Loucy (cell line): ENCODE data around the gene CDCA4.
A peak's percentile ranks its signal among the peaks of the same experiment; 100 is the strongest.

Experiments
- H2AFZ ChIP-seq: fragments of 200-600 bp; sonication (generic); 2 replicates; pipeline ENCODE4 v1.6.0; 2016; ENCODE audit warnings: antibody characterized with exemption, mild to moderate bottlenecking, low read length, moderate library complexity
- H3F3A ChIP-seq: fragments of 200-600 bp; 2 replicates; pipeline ENCODE4 v1.6.0; 2016; ENCODE audit warnings: antibody characterized with exemption, low read depth, mild to moderate bottlenecking
- H3K27me3 ChIP-seq: fragments of 200-600 bp; sonication (generic); 2 replicates; pipeline ENCODE4 v1.6.1; 2014; ENCODE audit warnings: low read length, mild to moderate bottlenecking; ENCODE audit not compliant: insufficient read depth, poor library complexity, severe bottlenecking
- H3K36me3 ChIP-seq: fragments of 200-600 bp; sonication (generic); 2 replicates; pipeline ENCODE4 v1.6.1; 2016; ENCODE audit warnings: low read length; ENCODE audit not compliant: insufficient read depth
- H3K4me1 ChIP-seq: fragments of 200-600 bp; sonication (generic); 2 replicates; pipeline ENCODE4 v1.5.1; 2014; ENCODE audit warnings: low read length, mild to moderate bottlenecking; ENCODE audit not compliant: insufficient read depth, poor library complexity, severe bottlenecking
- H3K4me2 ChIP-seq: fragments of 200-600 bp; sonication (generic); 2 replicates; pipeline ENCODE4 v1.6.0; 2014; ENCODE audit warnings: antibody characterized with exemption, low read length, low read depth, mild to moderate bottlenecking; ENCODE audit not compliant: poor library complexity, severe bottlenecking
- H3K4me3 ChIP-seq: fragments of 200-600 bp; sonication (generic); 2 replicates; pipeline ENCODE4 v1.5.1; 2014; ENCODE audit warnings: low read length, mild to moderate bottlenecking, mixed read lengths; ENCODE audit not compliant: poor library complexity, severe bottlenecking
- H3K79me2 ChIP-seq: fragments of 200-600 bp; sonication (generic); 2 replicates; pipeline ENCODE4 v1.6.1; 2014; ENCODE audit warnings: low read length; ENCODE audit not compliant: insufficient read depth
- H3K9ac ChIP-seq: fragments of 200-600 bp; sonication (generic); 2 replicates; pipeline ENCODE4 v1.6.0; 2014; ENCODE audit warnings: mild to moderate bottlenecking, low read depth, low read length, moderate library complexity; ENCODE audit not compliant: poor library complexity, severe bottlenecking
- H3K9me2 ChIP-seq: fragments of 200-600 bp; sonication (generic); replicated peaks from 2 replicates; pipeline ENCODE4 v1.6.1; 2016; ENCODE audit warnings: low read depth, low read length, mixed read lengths
- H3K9me3 ChIP-seq: fragments of 200-600 bp; sonication (generic); 2 replicates; pipeline ENCODE4 v1.6.1; 2014; ENCODE audit warnings: mild to moderate bottlenecking, antibody characterized with exemption, low read length, low read depth; ENCODE audit not compliant: insufficient read depth
- H4K20me1 ChIP-seq: fragments of 200-600 bp; sonication (generic); 2 replicates; pipeline ENCODE4 v1.6.0; 2014; ENCODE audit warnings: antibody characterized with exemption, low read length, mild to moderate bottlenecking; ENCODE audit not compliant: insufficient read depth, poor library complexity, severe bottlenecking
- EZH2phosphoT487 ChIP-seq: fragments of 200-600 bp; IDR thresholded peaks from 2 replicates; pipeline ENCODE4 v1.6.1; 2018; ENCODE audit warnings: antibody characterized with exemption, mild to moderate bottlenecking, moderate library complexity, borderline replicate concordance
- TF ChIP-seq, protein P1 (sequence below): fragments of 200-600 bp; sonication (generic); conservative IDR thresholded peaks from 2 replicates; pipeline ENCODE4 v1.5.1; 2014; ENCODE audit warnings: mild to moderate bottlenecking, antibody characterized with exemption, low read length

The CDCA4 gene

DNA sequence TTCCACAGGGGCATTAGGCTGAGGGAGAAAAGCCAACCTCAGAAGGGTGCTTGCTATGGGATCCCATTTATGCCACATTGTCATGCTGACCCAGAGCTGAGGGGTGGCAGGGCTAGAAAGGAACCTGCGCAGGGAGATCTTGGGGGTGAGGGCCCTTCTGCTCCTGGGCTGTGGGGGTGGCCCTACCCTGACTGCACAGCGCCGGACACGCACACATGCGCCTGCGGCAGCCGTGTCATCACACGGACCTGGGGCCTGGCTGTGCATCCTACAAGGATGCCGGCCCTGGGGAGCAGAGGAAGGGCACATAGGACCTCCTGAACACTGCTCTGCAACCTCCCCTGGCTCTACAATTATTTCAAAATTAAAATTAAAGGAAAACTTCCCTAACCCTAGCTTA, 6.9 kb downstream of the CDCA4 start:
- Histone ChIP-seq H3K9ac (peak overlapping the region; percentile 100), H3F3A (no peaks in the 10 kb centered on the region), H2AFZ (no peak overlapping the region), H3K4me1 (peaks cover 46% of the 10 kb centered on the region), H3K9me2 (no peaks in the 10 kb centered on the region), H3K4me3 (peak overlapping the region; percentile 100), H4K20me1 (peaks cover 96% of the 10 kb centered on the region), H3K9me3 (no peaks in the 10 kb centered on the region), H3K79me2 (peaks cover 100% of the 10 kb centered on the region), H3K4me2 (peak overlapping the region; percentile 92), H3K27me3 (no peaks in the 10 kb centered on the region), H3K36me3 (peaks cover 42% of the 10 kb centered on the region)
- TF ChIP-seq EZH2phosphoT487 = no peak
- TF ChIP-seq, protein P1, sequence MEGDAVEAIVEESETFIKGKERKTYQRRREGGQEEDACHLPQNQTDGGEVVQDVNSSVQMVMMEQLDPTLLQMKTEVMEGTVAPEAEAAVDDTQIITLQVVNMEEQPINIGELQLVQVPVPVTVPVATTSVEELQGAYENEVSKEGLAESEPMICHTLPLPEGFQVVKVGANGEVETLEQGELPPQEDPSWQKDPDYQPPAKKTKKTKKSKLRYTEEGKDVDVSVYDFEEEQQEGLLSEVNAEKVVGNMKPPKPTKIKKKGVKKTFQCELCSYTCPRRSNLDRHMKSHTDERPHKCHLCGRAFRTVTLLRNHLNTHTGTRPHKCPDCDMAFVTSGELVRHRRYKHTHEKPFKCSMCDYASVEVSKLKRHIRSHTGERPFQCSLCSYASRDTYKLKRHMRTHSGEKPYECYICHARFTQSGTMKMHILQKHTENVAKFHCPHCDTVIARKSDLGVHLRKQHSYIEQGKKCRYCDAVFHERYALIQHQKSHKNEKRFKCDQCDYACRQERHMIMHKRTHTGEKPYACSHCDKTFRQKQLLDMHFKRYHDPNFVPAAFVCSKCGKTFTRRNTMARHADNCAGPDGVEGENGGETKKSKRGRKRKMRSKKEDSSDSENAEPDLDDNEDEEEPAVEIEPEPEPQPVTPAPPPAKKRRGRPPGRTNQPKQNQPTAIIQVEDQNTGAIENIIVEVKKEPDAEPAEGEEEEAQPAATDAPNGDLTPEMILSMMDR = no peak

DNA sequence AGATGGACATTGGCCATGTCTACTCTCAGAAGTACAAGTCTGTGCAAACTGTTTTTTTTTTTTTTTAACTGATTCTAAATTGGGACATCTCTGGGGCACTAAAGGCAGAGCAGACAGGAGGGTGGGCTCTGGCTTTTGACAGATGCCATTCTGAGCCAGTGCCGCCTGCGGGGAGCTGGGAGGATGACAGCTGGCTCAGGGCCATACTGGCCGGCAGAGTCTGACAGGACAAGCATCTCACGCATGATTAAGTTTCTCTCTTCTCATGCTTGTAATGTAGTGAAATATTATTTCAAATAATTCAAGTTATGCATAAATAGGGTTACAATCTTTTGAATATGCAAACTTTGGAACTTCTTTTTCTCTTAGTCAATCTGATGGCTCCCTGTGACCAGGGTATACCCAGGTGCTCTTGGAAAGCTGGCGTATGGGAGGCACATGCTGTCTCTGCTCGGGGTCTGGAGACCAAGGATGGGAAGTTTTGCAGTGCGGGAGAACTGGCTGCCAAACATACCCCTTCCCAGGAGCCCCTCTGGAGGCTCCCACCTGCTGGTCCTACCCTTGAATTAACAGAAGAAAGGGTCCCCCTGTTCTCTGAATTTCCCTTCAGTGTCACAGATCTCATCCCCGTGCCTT, 7.6 kb downstream of the CDCA4 start:
- no peak for TF ChIP-seq EZH2phosphoT487
- TF ChIP-seq, protein P1 = no peak
- Histone ChIP-seq H3F3A (no peaks in the 10 kb centered on the region), H3K9me2 (no peaks in the 10 kb centered on the region), H3K4me1 (peaks cover 39% of the 10 kb centered on the region), H3K9me3 (no peaks in the 10 kb centered on the region), H3K4me2 (peak overlapping the region; percentile 92), H3K9ac (no peak overlapping the region), H3K27me3 (no peaks in the 10 kb centered on the region), H4K20me1 (peaks cover 92% of the 10 kb centered on the region), H2AFZ (no peak overlapping the region), H3K36me3 (peaks cover 46% of the 10 kb centered on the region), H3K4me3 (peak overlapping the region; percentile 100), H3K79me2 (peaks cover 96% of the 10 kb centered on the region)

DNA sequence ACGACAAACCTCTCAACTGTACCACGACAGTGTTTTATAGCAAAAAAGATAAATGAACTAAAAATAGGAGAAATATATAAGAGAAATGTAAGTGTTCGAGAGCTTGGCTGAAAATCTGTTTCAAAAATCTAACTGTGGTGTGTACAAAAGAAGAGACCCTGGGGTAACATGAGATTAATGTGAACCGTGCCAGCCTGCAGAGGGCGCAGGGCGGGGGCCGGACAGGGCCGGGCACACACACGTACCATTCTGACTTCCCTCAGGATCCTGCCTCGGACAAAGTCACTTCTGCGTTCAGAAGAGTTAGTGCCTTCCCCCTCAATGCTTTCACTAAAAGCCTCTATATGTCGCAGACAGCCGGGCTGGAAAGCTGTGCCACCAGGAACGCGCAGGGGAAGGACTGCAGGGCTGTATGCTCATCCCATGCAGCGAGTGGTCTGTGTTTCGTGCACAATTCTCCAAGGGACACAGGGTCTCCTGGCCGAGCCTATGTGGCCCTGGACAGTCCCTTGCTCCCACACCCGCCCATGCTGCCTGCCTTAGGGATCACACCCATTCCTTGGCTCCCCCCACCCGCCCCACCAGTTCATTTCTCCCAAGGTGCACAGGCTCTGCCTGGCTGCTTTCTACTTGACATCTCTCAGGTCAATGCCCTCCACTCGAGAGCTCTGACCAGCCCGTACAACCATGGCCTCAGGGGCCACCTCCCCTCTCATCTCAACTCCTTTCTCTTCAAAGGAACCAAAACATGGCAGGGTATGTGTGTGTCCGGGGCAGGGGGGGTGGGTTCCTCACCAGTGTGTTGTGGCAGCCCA, 8.5 kb downstream of the CDCA4 start:
- TF ChIP-seq EZH2phosphoT487 = no peak
- TF ChIP-seq, protein P1 = peak; percentile 58
- no peak overlapping the region for H2AFZ ChIP-seq
- no peaks in the 10 kb centered on the region for H3K9me2 ChIP-seq
- H3K27me3 ChIP-seq = no peaks in the 10 kb centered on the region
- peaks cover 96% of the 10 kb centered on the region for H3K79me2 ChIP-seq
- H3K4me1 ChIP-seq = peaks cover 33% of the 10 kb centered on the region
- H4K20me1 ChIP-seq = peaks cover 91% of the 10 kb centered on the region
- H3F3A ChIP-seq = no peaks in the 10 kb centered on the region
- H3K9ac ChIP-seq = no peak overlapping the region
- H3K9me3 ChIP-seq = no peaks in the 10 kb centered on the region
- H3K36me3 ChIP-seq = peaks cover 55% of the 10 kb centered on the region
- no peak overlapping the region for H3K4me3 ChIP-seq
- no peak overlapping the region for H3K4me2 ChIP-seq
